Ishikawa (cell line): ENCODE measurements around the gene FCHSD2.

Experiments
- CREB1 ChIP-seq: IDR thresholded peaks from 2 replicates; pipeline ENCODE4 v1.6.1; 2012; ENCODE audit warnings: low read depth
- EP300 ChIP-seq: IDR thresholded peaks from 2 replicates; pipeline ENCODE4 v1.6.1; 2012; ENCODE audit warnings: borderline replicate concordance
- RAD21 ChIP-seq: IDR thresholded peaks from 2 replicates; pipeline ENCODE4 v1.6.1; 2012; ENCODE audit warnings: low read depth
- TEAD4 ChIP-seq: IDR thresholded peaks from 2 replicates; pipeline ENCODE4 v1.6.1; 2012
- USF1 ChIP-seq: IDR thresholded peaks from 2 replicates; pipeline ENCODE4 v1.6.1; 2012
- YY1 ChIP-seq: IDR thresholded peaks from 2 replicates; pipeline ENCODE4 v1.6.1; 2012; ENCODE audit warnings: low read depth

- no peak for TF ChIP-seq RAD21
- TF ChIP-seq USF1: no peak
- no peak for TF ChIP-seq EP300
- no peak for TF ChIP-seq YY1
- no peak for TF ChIP-seq TEAD4
- no peak for TF ChIP-seq CREB1
Observed at GRCh38 chr11:73028611-73029010, 113.5 kb downstream of the FCHSD2 start.
